Measurements from ENCODE around the gene EPS8L3.

EPS8L3 gene

DNA sequence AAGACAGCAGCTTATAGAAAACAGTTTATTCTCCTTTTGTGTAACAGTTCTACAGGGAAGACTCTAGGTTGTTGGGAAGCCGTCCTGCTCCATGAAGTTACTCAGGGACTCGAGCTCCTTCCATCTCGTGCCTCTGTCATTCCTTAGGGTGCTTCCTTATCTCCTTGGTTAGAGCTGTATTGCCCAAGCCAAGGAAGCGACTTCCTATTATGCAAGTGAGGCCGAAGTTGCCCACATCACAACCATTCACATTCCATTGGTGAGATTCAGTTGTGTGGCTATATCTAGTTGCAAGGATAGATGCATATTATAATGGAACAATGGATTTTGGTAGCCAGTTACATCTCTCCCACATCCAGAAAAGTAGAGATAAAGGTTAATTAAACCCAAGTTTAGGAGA, 42.7 kb downstream of the EPS8L3 start:
- no peak overlapping the region for H3K27ac ChIP-seq (ENCODE audit: low read length)
- H3K79me2 ChIP-seq (ENCODE audit: low read length) = no peaks in the 10 kb centered on the region
- no peak overlapping the region for H3K9ac ChIP-seq (ENCODE audit: low read length)
- no peaks in the 10 kb centered on the region for H3K9me3 ChIP-seq (ENCODE audit: insufficient read depth, low read length)
- no peaks in the 10 kb centered on the region for H4K20me1 ChIP-seq (ENCODE audit: insufficient read depth, low read length)
- H2AFZ ChIP-seq (ENCODE audit: low read depth, low read length) = no peak overlapping the region
- no peaks in the 10 kb centered on the region for H3K36me3 ChIP-seq (replicated peaks; ENCODE audit: low read depth, low read length)
- TF ChIP-seq, protein P1, sequence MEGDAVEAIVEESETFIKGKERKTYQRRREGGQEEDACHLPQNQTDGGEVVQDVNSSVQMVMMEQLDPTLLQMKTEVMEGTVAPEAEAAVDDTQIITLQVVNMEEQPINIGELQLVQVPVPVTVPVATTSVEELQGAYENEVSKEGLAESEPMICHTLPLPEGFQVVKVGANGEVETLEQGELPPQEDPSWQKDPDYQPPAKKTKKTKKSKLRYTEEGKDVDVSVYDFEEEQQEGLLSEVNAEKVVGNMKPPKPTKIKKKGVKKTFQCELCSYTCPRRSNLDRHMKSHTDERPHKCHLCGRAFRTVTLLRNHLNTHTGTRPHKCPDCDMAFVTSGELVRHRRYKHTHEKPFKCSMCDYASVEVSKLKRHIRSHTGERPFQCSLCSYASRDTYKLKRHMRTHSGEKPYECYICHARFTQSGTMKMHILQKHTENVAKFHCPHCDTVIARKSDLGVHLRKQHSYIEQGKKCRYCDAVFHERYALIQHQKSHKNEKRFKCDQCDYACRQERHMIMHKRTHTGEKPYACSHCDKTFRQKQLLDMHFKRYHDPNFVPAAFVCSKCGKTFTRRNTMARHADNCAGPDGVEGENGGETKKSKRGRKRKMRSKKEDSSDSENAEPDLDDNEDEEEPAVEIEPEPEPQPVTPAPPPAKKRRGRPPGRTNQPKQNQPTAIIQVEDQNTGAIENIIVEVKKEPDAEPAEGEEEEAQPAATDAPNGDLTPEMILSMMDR (IDR thresholded peaks at IDR 0.05; ENCODE audit: low read depth, low read length) = no peak
- TF ChIP-seq EZH2phosphoT487 (IDR thresholded peaks at IDR 0.05; ENCODE audit: low read depth) = no peak
- no peak overlapping the region for H3K4me2 ChIP-seq (ENCODE audit: low read length)
- peaks cover 24% of the 10 kb centered on the region for H3K4me1 ChIP-seq (ENCODE audit: low read length)
- H3K27me3 ChIP-seq (ENCODE audit: low read depth, low read length) = no peaks in the 10 kb centered on the region
- H3K4me3 ChIP-seq (ENCODE audit: low read length) = no peak overlapping the region

DNA sequence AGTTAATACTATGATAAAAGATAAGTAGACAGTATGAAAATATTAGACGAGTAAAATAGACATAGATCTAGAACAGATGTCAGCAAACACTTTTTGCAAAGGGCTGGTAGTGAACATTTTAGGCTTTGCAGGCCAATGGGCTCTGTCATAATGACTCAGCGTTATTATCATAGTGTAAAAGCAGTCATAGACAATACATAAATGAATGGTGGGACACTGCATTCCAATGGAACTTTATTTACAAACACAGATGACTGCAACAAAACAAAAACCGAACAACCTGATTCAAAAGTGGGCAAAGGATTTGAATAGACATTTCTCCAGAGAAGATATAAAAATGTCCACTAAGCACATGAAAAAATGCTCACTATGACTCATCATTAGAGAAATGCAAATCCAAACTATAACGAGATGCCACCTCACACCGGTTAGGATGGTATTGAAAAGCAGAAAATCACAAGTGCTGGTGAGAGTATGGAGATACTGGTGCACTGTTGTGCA, 44.3 kb downstream of the EPS8L3 start:
- TF ChIP-seq EZH2phosphoT487 (IDR thresholded peaks at IDR 0.05; ENCODE audit: low read depth) = no peak
- TF ChIP-seq, protein P1 (IDR thresholded peaks at IDR 0.05; ENCODE audit: low read depth, low read length) = no peak
- H3K27ac ChIP-seq (ENCODE audit: low read length) = no peak overlapping the region

DNA sequence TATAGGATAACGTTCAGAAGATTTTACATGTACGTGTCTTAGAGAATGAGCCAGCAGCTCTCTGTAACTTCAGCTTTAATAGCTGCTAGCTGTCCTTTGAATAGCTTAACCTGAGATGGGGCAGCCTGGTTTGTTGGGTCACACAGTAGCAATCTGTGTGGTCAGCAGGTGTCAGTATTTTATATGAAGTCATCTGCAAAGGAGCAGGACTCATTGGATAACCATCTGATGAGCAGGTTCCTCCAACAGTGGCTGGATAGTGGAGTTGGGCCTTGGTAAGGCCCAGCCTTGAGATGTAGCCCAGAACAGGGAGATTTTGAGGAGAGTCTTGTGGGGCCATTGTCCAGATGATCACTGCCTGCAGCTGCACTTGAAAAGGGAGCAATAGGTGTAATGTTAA, 45.2 kb downstream of the EPS8L3 start:
- Histone ChIP-seq H3K4me2 (ENCODE audit: low read length) (peak overlapping the region; percentile 20; the same call in 1 of the 2 replicates), H3K4me1 (ENCODE audit: low read length) (peaks cover 24% of the 10 kb centered on the region), H2AFZ (ENCODE audit: low read depth, low read length) (no peak overlapping the region)

More for the DNA sequence above, 44.3 kb downstream of the EPS8L3 start:
- Histone ChIP-seq H4K20me1 (ENCODE audit: insufficient read depth, low read length) (no peaks in the 10 kb centered on the region), H2AFZ (ENCODE audit: low read depth, low read length) (0 out of 2 replicates have a peak overlapping the region, but pooled peaks have one; percentile 33), H3K36me3 (replicated peaks; ENCODE audit: low read depth, low read length) (no peaks in the 10 kb centered on the region), H3K27me3 (ENCODE audit: low read depth, low read length) (no peaks in the 10 kb centered on the region), H3K4me1 (ENCODE audit: low read length) (peaks cover 24% of the 10 kb centered on the region), H3K4me3 (ENCODE audit: low read length) (0 out of 2 replicates have a peak overlapping the region, but pooled peaks have one; percentile 18), H3K79me2 (ENCODE audit: low read length) (no peaks in the 10 kb centered on the region), H3K9me3 (ENCODE audit: insufficient read depth, low read length) (no peaks in the 10 kb centered on the region), H3K4me2 (ENCODE audit: low read length) (peak overlapping the region; percentile 52), H3K9ac (ENCODE audit: low read length) (no peak overlapping the region)

DNA sequence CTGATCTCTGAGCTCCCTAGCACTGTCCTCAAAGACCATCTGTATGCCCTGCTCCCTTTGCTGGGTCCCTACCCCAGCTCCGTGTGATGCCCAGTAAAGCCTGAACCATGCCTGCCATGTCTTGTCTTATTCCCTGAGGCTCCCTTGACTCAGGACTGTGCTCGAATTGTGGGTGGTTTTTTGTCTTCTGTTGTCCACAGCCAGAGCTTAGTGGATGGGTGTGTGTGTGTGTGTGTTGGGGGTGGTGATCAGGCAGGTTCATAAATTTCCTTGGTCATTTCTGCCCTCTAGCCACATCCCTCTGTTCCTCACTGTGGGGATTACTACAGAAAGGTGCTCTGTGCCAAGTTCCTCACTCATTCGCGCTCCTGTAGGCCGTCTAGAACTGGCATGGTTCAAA, 46.0 kb downstream of the EPS8L3 start:
- no peaks in the 10 kb centered on the region for H3K9me3 ChIP-seq (ENCODE audit: insufficient read depth, low read length)
- H2AFZ ChIP-seq (ENCODE audit: low read depth, low read length) = no peak overlapping the region
- no peak overlapping the region for H3K4me3 ChIP-seq (ENCODE audit: low read length)
- no peaks in the 10 kb centered on the region for H3K36me3 ChIP-seq (replicated peaks; ENCODE audit: low read depth, low read length)
- no peaks in the 10 kb centered on the region for H3K27me3 ChIP-seq (ENCODE audit: low read depth, low read length)
- peaks cover 24% of the 10 kb centered on the region for H3K4me1 ChIP-seq (ENCODE audit: low read length)
- TF ChIP-seq EZH2phosphoT487 (IDR thresholded peaks at IDR 0.05; ENCODE audit: low read depth) = no peak
- TF ChIP-seq, protein P1 (IDR thresholded peaks at IDR 0.05; ENCODE audit: low read depth, low read length) = no peak
- no peaks in the 10 kb centered on the region for H4K20me1 ChIP-seq (ENCODE audit: insufficient read depth, low read length)
- H3K79me2 ChIP-seq (ENCODE audit: low read length) = no peaks in the 10 kb centered on the region
- H3K9ac ChIP-seq (ENCODE audit: low read length) = no peak overlapping the region
- no peak overlapping the region for H3K27ac ChIP-seq (ENCODE audit: low read length)
- no peak overlapping the region for H3K4me2 ChIP-seq (ENCODE audit: low read length)

More for the DNA sequence above, 45.2 kb downstream of the EPS8L3 start:
- Histone ChIP-seq H3K9ac (ENCODE audit: low read length) (no peak overlapping the region), H3K36me3 (replicated peaks; ENCODE audit: low read depth, low read length) (no peaks in the 10 kb centered on the region), H4K20me1 (ENCODE audit: insufficient read depth, low read length) (no peaks in the 10 kb centered on the region), H3K79me2 (ENCODE audit: low read length) (no peaks in the 10 kb centered on the region), H3K9me3 (ENCODE audit: insufficient read depth, low read length) (no peaks in the 10 kb centered on the region), H3K27ac (ENCODE audit: low read length) (no peak overlapping the region), H3K27me3 (ENCODE audit: low read depth, low read length) (no peaks in the 10 kb centered on the region), H3K4me3 (ENCODE audit: low read length) (no peak overlapping the region)
- TF ChIP-seq, protein P1 (IDR thresholded peaks at IDR 0.05; ENCODE audit: low read depth, low read length) = peak; percentile 33; the same call in 1 of the 2 replicates
- TF ChIP-seq EZH2phosphoT487 (IDR thresholded peaks at IDR 0.05; ENCODE audit: low read depth) = no peak
